Hippocampal formation (tissue), 2 donors: ENCODE data around the gene TPPP3.

Source experiments
- DNase-seq, 2 donors: peaks; one replicate each; lab custom pipeline; 2025; lab: John Stamatoyannopoulos, UW

Gene TPPP3

GRCh38 chr16:67345401-67345800 lies 47.9 kb downstream of the TPPP3 start:
- no peak for DNase-seq

- DNase-seq = no peak
Measured at GRCh38 chr16:67342616-67343015, 50.7 kb downstream of the TPPP3 start.

GRCh38 chr16:67341250-67341649 lies 52.0 kb downstream of the TPPP3 start:
- DNase-seq = no peak
